ENCODE data around the gene BTBD9. TPM values are rescaled to one million over a fixed set of nuclear protein-coding genes. Genes with fewer than 3 reads are reported as not detected.

BTBD9 gene
- polyA plus RNA-seq, 2 of the 4 experiments (the other 2 are of a cell fraction) = 2.3 to 4.6 TPM

DNA sequence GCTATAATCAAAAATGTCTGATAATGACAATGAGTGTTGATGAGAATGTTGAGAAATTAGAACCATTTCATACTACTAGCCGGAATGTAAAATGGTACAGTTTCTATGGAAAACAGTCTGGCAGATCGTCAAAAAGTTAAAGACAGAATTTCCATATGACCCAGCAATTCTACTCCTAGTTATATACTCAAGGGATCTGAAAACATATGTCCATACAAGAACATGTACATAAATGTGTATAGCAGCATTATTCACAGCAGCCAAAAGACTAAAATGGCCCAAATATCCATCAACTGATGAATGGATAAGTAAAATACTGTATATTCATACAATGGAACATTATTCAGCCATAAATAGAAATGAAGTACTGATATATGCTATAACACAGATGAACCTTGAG lies 236.2 kb downstream of the BTBD9 start (continued):
- TF ChIP-seq, protein P1, sequence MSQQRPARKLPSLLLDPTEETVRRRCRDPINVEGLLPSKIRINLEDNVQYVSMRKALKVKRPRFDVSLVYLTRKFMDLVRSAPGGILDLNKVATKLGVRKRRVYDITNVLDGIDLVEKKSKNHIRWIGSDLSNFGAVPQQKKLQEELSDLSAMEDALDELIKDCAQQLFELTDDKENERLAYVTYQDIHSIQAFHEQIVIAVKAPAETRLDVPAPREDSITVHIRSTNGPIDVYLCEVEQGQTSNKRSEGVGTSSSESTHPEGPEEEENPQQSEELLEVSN (IDR thresholded peaks at IDR 0.05; ENCODE audit: borderline replicate concordance, low read depth) = no peak
- no peak for TF ChIP-seq SMC3 (IDR thresholded peaks at IDR 0.05)

DNA sequence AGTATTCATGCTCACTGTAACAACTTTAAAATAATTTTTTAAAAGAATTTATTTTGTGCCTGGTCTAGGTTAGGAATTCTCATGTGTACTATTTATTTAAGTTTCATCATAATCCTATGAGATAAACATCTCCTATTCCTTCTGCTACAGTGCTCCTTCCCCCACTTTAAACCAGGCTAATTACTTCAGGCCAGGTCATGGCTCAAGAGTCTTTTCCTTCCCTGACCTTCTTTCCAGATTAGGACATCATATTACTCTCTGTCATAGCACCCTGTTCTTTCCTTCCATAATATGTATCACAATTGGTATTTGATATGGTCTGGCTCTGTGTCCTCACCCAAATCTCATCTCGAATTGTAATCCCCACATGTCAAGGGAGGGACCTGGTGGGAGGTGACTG lies 239.0 kb downstream of the BTBD9 start:
- H3K27ac ChIP-seq = no peak overlapping the region
- no peak overlapping the region for H3K4me2 ChIP-seq
- ChIA-PET POLR2A (no interaction called here), CTCF (no interaction called here)
- 67% methylated on average over 1 of the region's 1 CpG for WGBS (ENCODE audit: missing lambda C conversion rate)
- H3K4me1 ChIP-seq = peaks cover 21% of the 10 kb centered on the region
- no peak for ATAC-seq
- TF ChIP-seq CBX8 (IDR thresholded peaks at IDR 0.05) = no peak
- TF ChIP-seq, protein P2, sequence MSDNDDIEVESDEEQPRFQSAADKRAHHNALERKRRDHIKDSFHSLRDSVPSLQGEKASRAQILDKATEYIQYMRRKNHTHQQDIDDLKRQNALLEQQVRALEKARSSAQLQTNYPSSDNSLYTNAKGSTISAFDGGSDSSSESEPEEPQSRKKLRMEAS (IDR thresholded peaks at IDR 0.05) = no peak
- no peak for TF ChIP-seq MAFK (IDR thresholded peaks at IDR 0.05; ENCODE audit: partially characterized antibody)
- TF ChIP-seq CHD2 (IDR thresholded peaks at IDR 0.05; ENCODE audit: low read length, partially characterized antibody) = no peak
- TF ChIP-seq HOXB5 (CRISPR knock-in tag; IDR thresholded peaks at IDR 0.05) = no peak
- TF ChIP-seq, protein P3, sequence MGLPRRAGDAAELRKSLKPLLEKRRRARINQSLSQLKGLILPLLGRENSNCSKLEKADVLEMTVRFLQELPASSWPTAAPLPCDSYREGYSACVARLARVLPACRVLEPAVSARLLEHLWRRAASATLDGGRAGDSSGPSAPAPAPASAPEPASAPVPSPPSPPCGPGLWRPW (IDR thresholded peaks at IDR 0.05) = no peak
- no peak for TF ChIP-seq RFX5 (IDR thresholded peaks at IDR 0.05)
- no peak for TF ChIP-seq NPAS2 (CRISPR knock-in tag; IDR thresholded peaks at IDR 0.05; ENCODE audit: borderline replicate concordance)
- TF ChIP-seq TP53 (CRISPR knock-in tag; IDR thresholded peaks at IDR 0.05) = no peak
- no peak for TF ChIP-seq FOXS1 (CRISPR knock-in tag; IDR thresholded peaks at IDR 0.05)
- TF ChIP-seq POLR2AphosphoS2 (conservative IDR thresholded peaks at IDR 0.05; ENCODE audit: low read length) = no peak
- TF ChIP-seq JUNB (IDR thresholded peaks at IDR 0.05) = no peak
- no peak for TF ChIP-seq HDAC2 (IDR thresholded peaks at IDR 0.05)
- no peak for TF ChIP-seq POLR2A (IDR thresholded peaks at IDR 0.05; ENCODE audit: low read length)
- TF ChIP-seq ZNF302 (CRISPR knock-in tag; IDR thresholded peaks at IDR 0.05) = no peak
- FAIRE-seq = no peak
- DNase-seq (ENCODE audit: low read depth in 1 of 2, low spot score in 1 of 2) = no peak
- H3K9me3 ChIP-seq = no peaks in the 10 kb centered on the region
- H3K4me3 ChIP-seq = no peak overlapping the region

DNA sequence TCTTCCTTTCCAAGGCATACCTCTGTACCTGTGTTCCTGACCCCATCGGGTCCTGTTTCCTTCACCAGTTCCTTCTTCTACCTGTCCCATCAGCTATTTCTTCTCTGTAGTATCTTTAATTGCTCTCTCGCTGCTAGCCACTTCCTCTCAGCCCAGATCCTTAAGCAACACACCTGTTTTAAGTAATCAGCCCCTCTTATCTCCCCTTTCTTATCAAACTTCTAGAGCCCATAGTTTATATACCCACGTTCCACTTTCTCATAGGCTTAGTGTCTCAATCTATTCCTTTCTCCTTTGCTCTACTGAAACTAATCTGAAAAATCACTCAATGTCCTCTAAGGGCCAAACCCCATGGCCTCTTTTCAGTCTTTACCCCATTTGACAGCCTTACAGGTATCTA lies 239.6 kb downstream of the BTBD9 start:
- H3K4me1 ChIP-seq = peaks cover 14% of the 10 kb centered on the region
- no peaks in the 10 kb centered on the region for H3K9me3 ChIP-seq
- no peak overlapping the region for H3K4me3 ChIP-seq
- ChIA-PET POLR2A (no interaction called here), CTCF (no interaction called here)
- no peak overlapping the region for H3K27ac ChIP-seq
- WGBS (ENCODE audit: missing lambda C conversion rate) = 89% methylated on average over 3 of the region's 3 CpGs
- no peak for ATAC-seq
- no peak for DNase-seq (ENCODE audit: low read depth in 1 of 2, low spot score in 1 of 2)
- TF ChIP-seq, protein P4, sequence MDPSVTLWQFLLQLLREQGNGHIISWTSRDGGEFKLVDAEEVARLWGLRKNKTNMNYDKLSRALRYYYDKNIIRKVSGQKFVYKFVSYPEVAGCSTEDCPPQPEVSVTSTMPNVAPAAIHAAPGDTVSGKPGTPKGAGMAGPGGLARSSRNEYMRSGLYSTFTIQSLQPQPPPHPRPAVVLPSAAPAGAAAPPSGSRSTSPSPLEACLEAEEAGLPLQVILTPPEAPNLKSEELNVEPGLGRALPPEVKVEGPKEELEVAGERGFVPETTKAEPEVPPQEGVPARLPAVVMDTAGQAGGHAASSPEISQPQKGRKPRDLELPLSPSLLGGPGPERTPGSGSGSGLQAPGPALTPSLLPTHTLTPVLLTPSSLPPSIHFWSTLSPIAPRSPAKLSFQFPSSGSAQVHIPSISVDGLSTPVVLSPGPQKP (IDR thresholded peaks at IDR 0.05; ENCODE audit: low read depth, low read length) = no peak
- no peak for TF ChIP-seq RNF2 (IDR thresholded peaks at IDR 0.05; ENCODE audit: borderline replicate concordance, low read depth)
- no peak for TF ChIP-seq ZSCAN20 (CRISPR knock-in tag; IDR thresholded peaks at IDR 0.05)
- TF ChIP-seq RAD21 (conservative IDR thresholded peaks at IDR 0.05 in 1 of 2, IDR thresholded peaks at IDR 0.05 in 1 of 2) = no peak
- no peak for TF ChIP-seq EP300 (IDR thresholded peaks at IDR 0.05)
- no peak for TF ChIP-seq KDM5A (IDR thresholded peaks at IDR 0.05)
- H3K4me2 ChIP-seq = no peak overlapping the region
- FAIRE-seq = no peak

DNA sequence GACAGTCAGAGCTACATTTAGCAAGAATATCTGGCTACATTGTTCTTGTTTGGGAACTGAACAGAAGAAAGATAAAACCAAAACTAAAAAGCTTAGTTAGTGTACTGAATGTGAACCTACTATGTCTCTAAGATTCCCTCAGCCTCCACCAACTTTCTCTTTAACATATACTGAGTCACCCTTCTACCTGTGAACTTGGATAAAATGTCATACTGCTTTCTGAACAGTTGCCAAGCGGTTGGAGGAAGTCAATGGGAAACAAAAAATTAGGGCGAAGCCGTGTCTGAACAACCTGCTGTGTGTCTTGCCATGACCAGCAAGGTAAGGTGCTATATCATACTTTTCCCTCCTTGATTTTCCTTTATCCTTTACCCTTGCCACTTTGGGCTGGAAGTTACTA lies 243.5 kb downstream of the BTBD9 start:
- Histone ChIP-seq H3K4me1 (peaks cover 9% of the 10 kb centered on the region), H3K9me3 (no peaks in the 10 kb centered on the region), H3K4me3 (no peak overlapping the region), H3K4me2 (no peak overlapping the region), H3K27ac (no peak overlapping the region)
- ATAC-seq (no peak), FAIRE-seq (no peak), DNase-seq (ENCODE audit: low read depth in 1 of 2, low spot score in 1 of 2) (no peak)
- CTCF ChIA-PET = no interaction called here
- POLR2A ChIA-PET = no interaction called here
- 90% methylated on average over 3 of the region's 3 CpGs for WGBS (ENCODE audit: missing lambda C conversion rate)
- TF ChIP-seq CBX2 (IDR thresholded peaks at IDR 0.05; ENCODE audit: borderline replicate concordance, low read depth) (no peak), TP53 (CRISPR knock-in tag; IDR thresholded peaks at IDR 0.05) (no peak), ZSCAN20 (CRISPR knock-in tag; IDR thresholded peaks at IDR 0.05) (no peak), CHD2 (IDR thresholded peaks at IDR 0.05; ENCODE audit: low read length, partially characterized antibody) (no peak), POLR2A (IDR thresholded peaks at IDR 0.05; ENCODE audit: low read length) (no peak), HEYL (CRISPR knock-in tag; IDR thresholded peaks at IDR 0.05) (no peak), POLR2AphosphoS2 (conservative IDR thresholded peaks at IDR 0.05; ENCODE audit: low read length) (no peak)
- TF ChIP-seq, protein P1 (IDR thresholded peaks at IDR 0.05; ENCODE audit: borderline replicate concordance, low read depth) = no peak
- TF ChIP-seq, protein P5, sequence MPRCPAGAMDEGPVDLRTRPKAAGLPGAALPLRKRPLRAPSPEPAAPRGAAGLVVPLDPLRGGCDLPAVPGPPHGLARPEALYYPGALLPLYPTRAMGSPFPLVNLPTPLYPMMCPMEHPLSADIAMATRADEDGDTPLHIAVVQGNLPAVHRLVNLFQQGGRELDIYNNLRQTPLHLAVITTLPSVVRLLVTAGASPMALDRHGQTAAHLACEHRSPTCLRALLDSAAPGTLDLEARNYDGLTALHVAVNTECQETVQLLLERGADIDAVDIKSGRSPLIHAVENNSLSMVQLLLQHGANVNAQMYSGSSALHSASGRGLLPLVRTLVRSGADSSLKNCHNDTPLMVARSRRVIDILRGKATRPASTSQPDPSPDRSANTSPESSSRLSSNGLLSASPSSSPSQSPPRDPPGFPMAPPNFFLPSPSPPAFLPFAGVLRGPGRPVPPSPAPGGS (IDR thresholded peaks at IDR 0.05) = no peak

Measured in A549 (cell line).